IPS DF 4.7 (cell line): ENCODE measurements around the gene RHEX.
"Not testable (repeated sequence)": the region's sequence is repeated elsewhere in the genome, so short reads cannot be mapped to it uniquely, and the experiment has no call there.

Experiments
- DNase-seq: peaks from one replicate; pipeline ENCODE4 v3.0.0-alpha.2; 2013; ENCODE audit warnings: low spot score; ENCODE audit errors: extremely low read depth

The RHEX gene

DNA sequence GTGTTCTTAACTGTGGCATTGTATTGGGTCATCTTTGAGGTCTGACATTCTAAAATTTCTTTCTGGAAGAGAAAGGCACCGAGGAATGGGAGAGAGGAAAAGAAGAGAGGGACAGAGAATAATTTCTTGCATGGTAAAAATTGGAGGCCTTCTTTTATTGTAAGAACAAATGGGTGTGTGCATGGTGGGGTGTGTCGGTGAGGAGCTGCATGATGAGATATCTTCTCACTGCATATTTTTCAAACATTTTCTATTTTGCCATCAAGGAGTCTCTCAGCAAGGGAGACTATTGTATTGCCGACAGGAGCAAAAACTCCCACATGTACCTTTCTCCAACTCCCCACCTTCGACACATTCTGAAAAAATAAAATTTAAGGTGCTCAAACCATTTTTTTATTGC, 22.8 kb upstream of the RHEX start:
- DNase-seq = no peak

DNA sequence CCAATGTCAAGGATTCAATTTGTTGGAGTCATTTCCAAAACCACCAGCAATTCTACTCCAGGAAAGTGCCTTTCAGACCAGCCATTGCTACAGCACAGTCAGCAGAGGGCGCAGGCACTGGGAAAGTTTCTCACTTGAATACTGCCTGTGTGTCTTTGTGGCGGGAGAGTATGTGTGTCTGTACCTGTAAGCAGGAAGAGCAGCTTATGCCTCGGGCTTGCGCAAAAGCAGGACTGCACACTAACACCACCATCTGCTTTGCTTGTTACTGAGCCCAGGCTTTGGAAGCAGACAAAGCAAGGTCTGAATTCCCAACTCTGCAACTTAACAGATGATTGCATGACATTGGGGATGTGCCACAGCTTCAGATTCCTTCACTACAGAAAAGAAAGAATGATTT, 22.3 kb upstream of the RHEX start:
- DNase-seq = peak; percentile 38

DNA sequence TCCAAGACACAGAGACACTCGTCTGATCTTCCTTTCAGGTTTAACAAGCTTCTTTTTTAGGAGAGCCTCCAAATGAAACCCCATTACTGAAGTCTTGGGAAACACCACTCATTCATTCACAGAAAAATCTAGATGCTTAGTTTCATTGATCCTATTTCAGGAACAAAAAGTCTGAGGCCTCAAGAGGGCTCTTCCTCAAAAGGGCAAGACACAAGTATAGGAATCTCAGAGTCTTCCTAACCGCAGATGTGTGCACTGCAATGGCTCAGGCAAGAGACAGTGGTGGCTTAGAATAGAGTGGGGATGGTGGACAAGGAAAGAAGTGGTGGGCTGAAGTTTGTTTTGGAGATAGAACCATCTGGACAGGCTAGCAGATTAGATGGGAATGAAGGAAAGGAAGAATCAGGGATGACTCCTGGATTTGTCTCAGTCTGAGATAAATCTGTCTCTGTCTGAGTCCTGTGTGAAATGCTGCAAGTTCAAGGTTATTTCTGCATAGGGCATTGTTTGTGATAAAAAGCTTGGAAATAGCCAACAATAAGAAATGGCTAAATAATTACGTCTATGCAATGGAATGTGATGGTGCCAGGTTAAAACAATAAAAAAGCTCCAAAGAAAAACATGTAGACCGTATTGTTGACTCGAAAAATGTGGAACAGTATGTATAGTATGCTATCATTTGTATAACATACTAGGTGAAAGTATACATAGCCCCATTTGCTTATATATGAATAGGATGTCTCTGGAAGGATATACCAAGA, 20.4 kb upstream of the RHEX start:
- no peak for DNase-seq

DNA sequence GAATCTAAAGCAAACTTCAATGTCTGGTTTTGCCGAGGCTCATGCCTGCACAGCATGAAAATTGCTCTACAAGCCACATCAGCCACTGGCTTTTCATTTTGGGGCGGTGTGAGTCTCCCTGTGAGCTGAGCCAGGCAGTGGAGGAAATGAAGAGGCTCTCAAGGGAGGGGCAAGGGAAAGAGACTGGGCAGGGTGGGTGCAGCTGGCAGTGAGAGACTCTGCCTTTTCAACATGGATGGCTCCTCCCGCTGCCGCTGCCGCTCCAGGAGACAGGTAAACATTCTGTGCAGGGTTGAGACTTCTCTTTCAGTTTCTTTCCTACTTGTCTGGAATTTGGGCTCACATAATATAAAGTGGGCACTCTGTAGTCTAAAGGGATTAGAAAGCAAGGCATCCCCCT, 17.9 kb upstream of the RHEX start:
- DNase-seq = no peak

DNA sequence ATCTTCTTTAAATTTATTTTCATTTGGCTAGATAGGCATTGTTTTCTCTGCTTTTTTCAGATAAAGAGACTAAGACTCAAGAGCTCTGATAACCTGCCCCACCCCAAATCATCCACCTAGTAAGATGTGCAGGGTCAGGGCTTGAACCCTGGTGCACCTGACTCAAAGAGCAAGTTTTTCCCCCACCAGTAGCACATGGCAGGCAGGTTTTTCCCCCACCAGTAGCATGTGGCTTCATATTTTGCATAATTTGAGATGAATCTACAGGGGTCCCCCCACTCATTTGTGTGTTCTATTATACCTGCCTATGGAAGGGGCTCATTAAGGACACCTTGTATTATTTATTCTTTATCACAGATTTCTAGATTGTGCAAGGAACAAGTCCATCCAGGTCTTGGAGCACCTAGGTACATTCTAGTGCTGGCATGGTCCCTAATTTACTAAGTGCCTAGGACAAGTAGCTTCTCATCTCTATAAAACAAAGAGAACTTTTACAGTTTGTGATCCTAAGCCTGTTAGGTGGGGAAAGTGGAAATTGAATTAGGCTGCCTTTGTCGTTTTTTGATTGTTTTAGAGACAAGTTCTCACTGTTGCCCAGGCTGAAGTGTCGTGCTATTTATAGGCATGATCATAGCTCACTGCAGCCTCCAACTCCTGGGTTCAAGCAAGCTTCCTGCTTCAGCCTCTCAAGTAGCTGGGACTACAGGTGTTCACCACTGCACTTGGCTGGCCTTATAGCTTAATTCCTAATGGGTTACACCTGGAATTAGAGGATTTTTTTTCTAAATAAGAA, 16.1 kb upstream of the RHEX start:
- no peak for DNase-seq

DNA sequence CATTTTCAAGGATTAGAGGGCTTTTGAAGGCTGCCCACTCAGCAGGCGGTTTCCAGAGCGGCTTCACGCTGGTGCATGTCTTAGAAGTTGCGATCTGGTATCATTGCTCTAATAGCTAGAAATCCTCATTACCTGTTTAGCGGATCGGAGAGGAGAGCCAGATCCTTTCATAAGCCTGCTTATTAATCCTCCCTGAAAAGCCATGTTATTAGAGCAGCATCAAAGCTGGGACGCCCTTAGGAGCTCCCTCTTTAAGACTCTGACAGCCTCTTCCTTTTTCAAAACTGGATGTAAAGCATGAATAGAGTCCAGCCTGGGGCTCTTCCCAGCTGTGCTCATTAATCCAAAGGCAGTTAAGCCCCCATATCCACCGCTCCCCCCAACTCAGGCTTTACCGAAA, 15.4 kb upstream of the RHEX start:
- DNase-seq = no peak

DNA sequence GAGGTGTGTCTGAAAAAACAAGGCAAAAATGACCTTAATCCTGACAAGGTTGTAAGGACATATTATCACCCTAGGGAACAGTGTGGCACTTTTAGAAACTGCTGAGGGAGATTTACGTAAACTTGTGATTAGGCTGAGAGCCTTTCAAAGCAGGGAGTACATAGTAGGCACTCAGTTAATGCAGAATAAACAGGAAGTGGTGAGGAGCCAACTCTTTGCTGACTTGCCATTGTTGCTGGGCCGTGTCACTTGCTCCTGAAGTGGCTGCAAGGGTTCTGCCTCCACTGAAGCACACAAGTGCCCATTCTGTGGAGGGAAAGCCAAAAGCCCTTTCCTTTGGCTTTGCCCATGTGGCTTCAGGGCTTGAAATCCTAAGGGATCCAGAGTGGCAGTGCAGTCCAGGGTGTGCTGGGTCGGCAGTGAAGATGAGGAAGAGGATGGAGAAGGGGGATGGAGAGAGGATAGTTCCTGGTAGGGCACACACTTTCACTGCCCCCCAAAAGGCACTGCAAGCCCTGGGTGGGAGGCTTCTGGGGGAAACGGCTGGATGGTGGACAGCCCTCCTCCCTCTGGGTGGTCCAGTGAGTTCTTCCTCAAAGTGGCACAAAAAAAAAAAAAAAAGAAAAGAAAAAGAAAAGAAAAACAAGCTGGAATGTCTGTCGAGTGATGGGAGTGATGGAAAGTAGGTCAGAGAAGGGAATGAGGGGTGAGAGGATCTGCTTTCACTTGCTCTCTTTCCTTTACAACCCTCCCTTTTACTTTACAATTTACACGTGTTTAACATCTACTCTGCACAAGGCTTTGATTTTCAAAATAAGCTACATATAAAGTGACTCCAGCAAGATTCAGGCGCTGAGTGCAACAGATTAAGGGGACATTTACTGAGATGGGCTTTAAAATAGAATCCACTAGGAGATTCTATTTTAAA, 13.7 kb upstream of the RHEX start:
- no peak for DNase-seq

DNA sequence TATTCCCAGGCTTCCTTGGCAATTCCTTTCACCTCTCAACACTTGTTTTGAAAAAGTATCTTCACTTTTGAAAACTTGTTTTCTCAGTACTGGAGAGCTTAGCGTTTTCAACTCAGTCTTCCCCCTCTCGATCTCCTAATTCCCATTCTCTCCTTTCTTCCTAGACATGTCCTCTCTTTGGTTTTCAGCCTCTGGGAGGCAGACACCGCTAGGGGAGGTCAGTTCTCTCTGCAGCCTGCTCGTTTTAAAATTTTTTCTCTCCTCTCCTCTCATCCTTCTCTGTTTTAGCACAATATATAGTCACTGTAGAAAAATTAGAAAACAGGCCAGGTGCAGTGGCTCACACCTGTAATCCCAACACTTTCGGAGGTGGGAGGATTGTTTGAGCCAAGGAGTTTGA, 12.6 kb upstream of the RHEX start:
- no peak for DNase-seq

DNA sequence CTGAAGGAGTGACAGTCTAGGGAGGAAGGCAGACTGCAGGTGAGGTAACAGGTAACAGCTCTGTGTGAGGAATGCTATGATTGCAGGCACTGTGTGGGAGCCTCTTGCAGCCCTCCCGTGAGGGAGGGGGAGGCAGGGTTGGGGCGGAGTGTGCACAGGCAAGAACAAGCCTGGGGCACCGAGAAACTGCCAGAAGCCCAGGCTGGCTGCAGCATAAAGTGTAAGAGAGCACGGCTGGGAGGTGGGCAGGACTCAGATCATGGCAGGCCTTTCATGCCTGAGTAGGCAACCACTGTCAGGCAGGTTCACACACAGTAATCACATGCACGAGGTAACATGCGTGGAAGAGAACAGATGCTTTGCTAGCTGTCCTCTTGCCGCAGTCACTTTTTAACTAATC, 11.3 kb upstream of the RHEX start:
- no peak for DNase-seq

DNA sequence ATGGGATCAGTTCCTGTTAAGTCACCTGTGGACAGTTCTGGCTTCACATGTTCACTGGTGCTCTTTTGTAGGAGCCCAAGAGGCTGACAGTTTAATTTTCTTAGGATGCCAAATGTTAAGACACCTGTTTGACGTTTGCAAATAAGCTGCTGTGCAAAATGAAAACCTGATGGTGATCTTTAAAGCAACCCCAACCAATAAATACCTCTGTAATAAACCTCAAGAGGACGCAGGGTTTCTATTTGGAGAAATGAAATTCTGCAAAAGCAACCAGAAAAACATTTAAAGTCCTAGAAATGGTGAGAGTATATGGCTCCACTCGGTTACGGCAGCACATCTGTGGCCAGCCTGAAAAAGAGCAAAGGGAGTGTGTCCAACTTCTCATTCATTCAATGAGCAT, 5.7 kb upstream of the RHEX start:
- DNase-seq = no peak

DNA sequence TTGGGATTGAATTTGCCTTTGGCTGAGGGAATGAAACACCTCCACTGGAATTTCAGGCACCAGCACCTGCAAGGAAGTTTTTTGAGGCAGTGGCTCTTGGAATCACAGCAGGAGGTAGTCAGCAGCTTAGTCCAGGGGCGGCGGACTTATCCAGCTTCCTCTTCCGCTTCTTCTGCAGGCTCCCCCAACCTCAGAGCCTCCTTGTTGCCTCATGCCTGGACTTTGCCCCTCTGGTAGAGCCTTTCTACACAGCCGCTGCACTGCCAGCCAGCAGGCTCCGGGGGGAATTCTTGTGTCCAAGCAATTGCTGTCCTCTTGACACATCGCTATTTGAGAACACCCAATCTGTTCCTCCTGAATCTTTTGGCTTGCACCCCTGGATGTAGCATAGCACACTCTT, 4.4 kb upstream of the RHEX start:
- no peak for DNase-seq

DNA sequence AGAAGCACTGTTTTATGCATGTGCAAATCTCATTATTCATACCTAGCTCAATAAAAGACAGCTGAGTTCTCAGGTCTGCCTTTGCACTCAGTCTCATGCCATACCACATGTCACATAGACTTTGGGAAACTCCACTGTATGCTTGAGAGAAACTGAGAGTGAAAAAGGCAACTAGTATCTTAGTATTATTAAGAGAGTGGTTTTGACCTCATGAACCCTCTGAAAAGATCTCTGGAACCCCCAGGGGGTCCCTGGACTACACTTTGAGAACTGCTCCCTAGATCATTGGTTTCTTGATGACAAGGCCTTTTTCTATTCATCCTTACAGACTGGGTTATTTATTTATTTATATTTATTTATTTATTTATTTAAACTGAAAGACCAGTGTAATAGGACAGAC, 3.7 kb upstream of the RHEX start:
- DNase-seq = no peak

DNA sequence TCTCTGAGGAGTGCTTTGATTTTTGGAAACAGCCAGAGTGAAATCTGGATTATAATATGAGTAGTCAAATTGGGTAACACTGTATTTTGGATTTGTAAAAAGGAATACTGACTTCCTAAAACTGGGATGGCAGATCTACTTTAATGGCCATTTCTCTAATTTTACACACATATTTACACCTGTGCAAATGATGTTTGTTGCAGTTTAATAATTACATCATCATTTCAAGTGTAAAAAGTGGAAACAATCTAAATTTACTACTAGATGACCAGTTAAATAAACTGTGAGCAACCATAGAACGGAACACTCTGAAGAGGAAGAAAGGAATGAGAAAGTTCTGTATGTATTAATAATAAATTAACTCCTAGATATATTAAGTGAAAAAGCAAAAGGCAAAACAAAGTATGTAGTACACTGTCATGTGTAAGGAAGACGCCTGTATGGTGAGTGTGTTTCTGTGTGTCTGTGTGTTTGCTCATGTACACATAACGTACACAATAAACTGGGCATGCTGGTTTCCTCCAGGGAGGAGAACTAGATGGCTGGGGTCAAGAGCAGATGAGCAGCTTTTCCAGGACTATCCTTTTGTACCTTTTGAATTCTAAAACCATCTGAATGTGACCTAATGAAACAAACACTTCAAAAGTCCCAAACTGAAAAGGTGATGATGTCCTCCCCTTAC, 2.9 kb upstream of the RHEX start:
- DNase-seq = no peak

DNA sequence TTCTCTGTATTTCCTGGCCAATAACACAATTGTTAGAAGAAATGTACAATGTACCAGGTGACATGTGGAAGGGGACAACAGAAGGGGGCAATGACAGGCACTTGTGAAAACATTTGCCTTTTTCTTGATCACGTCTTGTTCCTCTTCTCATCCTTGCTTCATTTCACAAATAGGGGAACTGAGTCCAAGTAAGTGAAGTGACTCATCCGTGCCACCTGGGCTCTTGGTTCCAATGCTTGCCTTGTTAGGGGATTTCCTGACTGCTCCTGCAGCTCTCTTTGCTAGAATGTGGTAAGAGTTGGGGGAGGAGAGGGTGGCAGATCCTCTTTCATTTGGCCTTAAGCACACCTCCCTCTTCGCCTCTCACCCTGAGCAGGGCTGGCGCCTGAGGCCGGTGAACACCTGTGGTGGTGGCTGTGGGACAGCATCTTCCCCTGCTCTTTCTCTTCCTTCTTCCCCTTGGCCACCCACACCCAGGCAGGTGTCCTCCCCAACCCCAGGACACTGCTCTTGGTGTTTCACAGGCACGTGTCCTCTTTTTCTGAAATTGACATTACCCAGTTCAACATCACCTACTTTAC, 2.2 kb upstream of the RHEX start:
- no peak for DNase-seq

DNA sequence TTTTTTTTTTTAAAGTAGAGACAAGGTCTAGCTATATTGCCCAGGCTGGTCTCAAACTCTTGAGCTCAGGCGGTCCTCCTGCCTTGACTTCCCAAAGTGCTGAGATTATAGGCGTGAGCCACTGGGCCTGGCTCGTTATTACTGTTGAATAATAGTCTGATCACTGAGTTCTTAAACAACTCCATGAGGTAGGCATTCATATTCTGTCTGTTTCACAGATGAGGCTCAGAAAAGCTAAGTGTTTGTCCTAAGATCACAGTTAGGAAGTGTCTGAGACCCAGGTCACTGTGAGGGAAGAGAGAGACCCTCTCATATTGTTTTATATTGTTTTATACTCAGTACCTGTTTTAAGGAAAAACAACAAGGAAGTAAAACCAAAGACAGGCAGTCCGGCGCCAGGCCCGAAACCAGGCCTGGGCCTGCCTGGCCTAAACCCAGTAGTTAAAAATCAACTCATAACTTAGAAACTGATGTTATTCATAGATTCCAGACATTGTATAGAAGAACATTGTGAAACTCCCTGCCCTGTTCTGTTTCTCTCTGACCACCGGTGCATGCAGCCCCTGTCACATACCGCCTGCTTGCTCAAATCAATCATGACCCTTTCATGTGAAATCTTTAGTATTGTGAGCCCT, 625 bp upstream of the RHEX start:
- DNase-seq = not testable (repeated sequence)

DNA sequence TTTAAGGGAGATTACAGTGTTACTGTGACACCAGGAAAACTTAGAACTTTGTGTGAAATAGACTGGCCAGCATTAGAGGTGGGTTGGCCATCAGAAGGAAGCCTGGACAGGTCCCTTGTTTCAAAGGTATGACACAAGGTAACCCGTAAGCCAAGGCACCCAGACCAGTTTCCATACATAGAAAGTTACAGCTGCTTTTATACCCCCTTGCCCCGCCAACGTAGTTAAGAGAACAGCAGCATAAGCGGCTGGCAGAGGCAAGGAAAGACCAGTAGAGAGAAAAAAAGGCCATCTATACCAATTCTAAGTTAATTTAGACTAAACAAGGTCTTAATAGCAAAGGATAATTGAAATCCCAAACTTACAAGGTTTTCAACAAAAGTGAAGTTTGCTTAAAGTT, 643 bp downstream of the RHEX start:
- not testable (repeated sequence) for DNase-seq

DNA sequence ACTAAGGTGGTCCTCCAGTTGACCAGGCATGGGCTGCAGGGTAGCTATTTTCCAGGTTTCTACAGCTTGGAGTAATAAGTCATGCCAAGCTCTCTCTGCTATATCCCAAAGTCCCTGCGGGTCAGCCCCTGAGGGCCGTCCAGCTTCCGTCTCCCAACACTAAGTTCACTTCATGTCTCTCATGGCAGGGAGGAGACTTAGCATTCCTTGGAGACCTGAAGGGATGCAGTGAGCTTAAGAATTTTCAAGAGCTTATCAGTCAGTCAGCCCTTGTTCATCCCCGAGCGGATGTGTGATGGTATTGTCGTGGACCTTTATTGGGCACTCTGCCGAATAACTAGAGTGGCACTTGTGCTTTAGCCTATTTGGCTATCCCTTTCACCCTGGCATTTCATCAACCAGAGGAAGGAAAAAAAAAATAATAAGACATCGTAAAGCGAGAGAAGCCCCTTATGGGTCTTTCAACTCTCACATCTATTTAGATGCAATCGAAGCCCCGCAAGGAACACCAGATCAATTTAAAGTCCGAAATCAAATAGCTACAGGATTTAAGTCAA, 2.2 kb downstream of the RHEX start:
- DNase-seq = not testable (repeated sequence)

DNA sequence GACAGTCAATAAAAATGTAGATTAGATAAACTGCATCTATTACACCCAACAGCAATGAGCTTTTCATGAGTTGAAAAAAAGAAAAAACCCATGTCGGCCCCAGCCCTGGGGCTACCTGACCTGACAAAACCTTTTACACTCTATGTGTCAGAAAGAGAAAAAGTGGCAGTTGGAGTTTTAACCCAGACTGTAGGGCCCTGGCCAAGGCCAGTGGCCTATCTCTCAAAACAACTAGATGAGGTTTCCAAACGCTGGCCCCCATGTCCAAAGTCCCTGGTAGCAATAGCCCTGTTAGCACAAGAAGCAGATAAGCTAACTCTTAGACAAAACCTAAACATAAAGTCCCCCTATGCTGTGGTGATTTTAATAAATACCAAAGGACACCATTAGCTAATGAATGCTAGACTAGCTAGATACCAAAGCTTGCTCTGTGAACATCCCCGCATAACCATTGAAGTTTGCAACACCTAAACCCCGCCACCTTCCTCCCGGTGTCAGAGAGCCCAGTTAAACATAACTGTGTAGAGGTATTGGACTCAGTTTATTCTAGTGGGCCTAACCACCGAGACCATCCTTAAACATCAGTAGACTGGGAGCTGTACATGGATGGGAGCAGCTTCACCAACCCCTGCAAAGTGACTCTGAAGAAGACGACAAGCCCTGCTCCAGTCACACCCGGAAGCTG, 2.8 kb downstream of the RHEX start:
- DNase-seq = not testable (repeated sequence)

DNA sequence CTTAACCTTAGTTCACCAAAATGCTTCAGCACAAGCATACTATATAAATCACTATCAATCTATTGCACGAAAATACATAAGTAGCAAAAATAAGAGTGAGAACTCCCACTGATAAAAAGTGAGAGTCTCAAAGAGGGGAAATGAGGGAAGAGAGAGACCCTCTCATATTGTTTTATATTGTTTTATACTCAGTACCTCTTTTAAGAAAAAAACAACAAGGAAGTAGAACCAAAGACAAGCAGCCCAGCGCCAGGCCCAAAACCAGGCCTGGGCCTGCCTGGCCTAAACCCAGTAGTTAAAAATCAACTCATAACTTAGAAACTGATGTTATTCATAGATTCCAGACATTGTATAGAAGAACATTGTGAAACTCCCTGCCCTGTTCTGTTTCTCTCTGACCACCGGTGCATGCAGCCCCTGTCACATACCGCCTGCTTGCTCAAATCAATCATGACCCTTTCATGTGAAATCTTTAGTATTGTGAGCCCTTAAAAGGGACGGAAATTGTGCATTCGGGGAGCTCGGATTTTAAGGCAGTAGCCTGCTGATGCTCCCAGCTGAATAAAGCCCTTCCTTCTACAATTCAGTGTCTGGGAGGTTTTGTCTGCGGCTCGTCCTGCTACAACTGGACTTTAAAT, 5.4 kb downstream of the RHEX start:
- not testable (repeated sequence) for DNase-seq
